Raji (cell line): Measurements from ENCODE around the gene UNK.

Source experiments
- POLR2A ChIP-seq: IDR thresholded peaks from 2 replicates; pipeline ENCODE4 v1.6.1; 2011; ENCODE audit warnings: low read depth, low read length, control low read depth; ENCODE audit not compliant: insufficient read depth

Gene UNK

DNA sequence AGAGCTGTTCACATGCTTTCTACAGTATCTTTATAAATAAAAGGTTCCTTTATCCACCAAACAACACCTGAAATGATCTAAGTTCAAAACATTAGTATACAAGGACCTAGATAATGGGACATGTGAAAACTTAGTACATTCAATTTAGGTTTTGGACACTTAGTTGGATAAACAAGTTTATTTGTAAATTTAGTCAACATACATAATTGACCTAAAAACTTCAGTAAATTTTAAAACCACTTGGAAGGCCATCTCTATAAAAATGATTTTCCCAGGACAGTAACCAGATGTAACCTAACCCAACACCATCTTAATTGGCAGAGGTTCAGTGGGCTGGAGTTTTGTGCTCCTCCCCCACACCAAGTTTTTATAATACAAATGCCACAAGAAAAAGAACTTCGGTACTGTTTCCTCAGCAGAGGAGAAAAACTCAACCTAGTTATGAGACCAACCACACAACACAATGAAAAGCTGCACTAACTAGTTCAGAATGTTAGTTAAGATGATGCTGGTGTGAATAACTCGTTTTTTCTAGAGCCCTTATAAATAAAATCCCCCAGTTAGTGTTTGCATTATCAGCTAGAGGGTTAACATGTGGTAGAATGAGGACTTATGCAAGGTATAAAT lies 7.2 kb upstream of the UNK start:
- TF ChIP-seq POLR2A: no peak

DNA sequence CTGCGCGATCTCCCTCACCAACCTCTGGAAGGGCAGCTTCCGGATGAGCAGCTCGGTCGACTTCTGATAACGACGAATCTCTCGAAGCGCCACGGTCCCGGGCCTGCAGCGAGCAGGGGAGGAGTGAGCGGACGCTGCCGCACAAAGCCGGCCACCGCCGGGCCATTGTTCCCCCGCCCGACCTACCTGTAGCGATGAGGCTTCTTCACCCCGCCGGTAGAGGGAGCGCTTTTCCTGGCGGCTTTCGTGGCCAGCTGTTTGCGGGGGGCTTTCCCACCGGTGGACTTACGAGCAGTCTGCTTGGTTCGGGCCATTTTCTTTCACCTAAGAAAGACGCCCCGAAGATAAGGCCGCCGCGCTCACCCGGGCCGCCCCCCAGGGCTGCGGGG lies 5.8 kb upstream of the UNK start:
- no peak for TF ChIP-seq POLR2A

DNA sequence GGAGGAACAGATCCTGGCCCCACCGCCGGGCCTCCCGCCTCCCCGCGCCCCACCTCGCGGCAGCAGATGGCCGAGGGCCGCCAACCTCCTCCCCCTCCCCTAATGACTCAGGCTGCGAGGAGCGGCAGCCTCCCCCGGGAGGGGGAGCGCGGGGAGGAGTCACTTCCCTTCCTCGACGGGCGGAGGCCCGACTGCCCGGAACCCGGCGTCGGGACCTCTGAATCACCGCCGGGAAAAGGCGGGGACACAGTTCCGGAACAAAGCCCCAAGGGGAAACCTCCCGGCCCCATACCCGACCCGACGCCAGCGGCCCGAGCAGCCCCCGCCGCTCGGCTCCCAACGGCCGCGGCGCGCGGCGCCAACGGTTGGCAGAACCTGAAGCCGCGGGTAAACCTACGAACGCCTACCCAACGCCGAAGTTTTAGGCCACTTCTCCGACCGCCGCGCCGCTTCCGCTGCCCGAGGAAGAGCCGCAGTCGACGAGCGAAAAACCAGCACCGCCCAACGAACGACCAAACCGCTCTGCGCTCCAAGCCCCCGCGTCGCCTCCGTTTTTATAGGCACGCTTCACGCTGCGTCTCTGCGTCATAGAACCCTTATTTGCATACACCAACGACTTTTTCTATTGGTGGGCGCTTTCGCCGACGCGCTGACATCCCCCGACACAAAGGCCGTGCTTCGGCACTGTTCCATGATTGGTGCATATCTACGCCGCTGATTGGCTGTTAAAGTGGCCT lies 5.2 kb upstream of the UNK start:
- TF ChIP-seq POLR2A: peak; percentile 100

DNA sequence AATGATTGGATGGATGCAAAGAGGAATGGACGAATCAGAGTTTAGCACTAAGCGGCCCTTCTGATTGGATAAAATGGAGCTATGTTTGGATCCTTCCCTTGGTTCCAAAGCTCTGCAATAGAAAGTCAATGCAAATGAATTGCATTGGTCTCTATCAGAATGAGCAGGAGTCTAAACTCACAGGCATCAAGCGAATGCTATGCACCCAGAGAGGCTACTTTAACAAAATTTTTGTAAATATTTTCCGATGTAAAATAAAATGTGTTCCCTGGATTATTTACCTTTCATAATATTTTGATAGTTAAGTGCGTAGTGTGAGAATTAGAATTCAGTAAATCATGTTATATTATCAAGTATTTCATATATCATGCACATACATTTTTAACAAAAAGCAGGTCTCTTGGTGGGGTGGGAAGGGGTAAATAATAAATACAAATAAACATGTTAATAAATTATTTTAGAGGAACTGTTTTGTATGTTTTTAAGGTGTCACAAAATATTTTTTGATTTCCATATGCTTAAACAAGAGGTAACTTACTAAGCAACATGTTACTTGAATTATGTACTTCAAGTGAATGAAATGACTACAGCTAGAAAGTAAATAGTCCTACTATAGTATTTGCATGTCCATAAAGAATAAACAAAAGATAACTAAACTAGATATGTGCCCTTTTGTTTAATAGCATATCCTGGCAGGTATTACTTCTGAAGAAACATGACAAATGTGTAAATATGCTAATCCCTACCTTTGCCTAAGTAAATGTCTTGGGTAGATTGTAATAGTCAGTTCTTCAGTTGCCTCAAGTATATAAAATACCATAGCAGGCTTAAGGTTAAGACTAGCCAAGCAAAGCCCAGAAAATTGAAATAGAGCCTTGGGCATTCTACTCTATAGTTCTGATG lies 4.4 kb upstream of the UNK start:
- no peak for TF ChIP-seq POLR2A

DNA sequence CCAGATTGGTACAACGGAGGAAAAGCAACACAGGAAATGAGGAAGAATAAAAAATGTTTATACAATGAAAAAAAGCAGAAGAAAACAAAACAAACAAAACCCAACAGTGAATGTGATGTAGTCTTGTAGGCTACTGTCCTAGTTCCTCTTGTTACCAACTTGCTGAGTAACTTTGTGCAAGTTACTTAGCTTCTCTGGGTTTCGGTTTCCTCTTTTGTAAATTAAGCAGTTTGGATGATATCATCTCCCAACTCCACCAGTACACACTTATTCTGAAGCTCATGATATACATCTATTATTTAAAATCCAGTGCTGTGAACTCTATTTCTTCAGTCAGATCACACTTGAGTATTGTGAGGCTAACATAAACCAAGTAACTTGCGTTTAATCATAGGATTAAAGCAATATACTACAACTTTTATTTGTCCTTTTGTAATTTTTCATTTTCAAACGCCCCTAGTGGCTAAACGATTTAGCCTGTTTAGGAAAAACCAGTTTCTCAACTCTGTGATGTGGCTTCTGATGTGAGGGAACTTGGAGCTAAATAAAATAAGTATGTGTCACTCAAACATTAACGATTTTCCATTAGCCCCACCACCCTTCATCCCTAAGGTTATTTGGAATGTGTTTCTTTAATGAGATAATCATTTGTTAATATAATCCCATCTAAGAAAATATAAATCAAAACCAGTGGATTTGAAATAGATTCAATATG lies 1.4 kb upstream of the UNK start:
- TF ChIP-seq POLR2A: peak; percentile 53

DNA sequence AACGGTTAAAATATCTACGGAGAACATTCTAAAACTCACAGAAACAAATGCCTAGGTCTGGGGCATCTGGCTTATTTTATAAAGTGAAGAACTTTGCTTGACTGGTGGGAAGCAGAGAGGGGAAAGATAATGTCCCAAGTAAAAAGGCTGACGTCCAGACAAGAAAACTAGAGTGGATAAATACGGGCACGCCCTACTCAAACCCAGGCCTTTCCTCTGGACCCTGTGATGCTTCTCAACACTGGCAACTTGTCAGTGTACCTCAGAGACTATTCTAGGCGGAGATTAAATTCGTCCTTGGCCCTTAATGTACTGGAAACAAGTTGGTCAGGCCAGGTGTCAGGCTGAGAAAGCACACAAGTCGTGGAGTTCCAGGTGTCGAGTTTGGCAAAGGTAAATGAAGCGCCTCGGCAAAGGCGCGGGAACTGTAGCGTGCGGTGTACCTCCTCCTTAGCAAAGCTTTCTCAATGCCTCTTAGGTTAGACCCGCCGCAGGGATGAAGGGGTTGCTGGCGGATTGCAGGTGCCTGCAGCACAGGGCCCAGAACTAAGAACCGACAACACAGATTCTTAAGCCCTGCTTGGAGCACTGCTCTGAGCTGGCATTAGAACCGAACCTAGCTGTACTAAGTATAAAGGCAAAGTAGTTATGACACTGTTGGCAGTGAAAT lies 668 bp upstream of the UNK start:
- no peak for TF ChIP-seq POLR2A

DNA sequence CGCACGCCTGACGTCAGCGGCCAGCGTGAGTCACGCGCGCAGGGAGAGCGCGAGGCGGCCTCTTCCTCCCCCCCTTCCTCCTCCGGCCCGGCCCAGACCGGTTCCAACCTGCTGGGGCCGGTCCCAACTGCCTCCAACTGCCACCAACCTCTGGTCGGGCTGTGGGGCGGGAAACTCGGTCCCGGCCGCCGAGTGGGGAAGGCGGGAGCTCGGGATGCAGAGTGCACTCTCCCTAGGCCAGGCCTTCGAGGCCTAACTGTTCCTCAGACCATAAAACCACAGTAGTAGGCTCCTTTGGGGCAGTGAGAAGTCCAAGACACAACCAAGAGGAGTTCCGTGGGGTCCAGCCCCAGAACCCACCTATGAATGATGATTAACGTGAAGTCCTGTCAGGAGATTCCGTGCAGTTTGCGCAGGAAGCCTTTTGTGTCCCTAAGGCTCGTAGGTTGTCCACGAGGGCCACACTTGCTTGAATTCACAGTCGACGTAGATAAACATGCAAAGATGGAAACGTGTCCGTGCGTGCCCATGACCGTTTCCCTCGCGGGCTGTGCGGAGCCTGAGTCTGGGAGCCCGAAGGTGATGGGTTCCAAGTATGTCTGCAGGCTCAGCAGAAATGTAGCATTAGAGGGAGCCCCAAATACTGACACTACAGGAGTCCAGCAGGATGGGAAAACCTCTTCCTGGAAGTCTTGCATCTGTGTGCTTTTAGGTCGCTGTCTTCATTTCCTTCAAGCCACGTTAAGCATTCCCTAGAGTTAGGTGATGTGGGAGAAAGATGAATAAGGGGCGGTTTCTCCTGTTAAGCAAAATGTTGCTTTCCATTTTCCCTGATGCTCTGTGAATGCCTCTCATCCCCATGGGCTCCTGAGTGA lies 647 bp downstream of the UNK start:
- peak; percentile 70 for TF ChIP-seq POLR2A

DNA sequence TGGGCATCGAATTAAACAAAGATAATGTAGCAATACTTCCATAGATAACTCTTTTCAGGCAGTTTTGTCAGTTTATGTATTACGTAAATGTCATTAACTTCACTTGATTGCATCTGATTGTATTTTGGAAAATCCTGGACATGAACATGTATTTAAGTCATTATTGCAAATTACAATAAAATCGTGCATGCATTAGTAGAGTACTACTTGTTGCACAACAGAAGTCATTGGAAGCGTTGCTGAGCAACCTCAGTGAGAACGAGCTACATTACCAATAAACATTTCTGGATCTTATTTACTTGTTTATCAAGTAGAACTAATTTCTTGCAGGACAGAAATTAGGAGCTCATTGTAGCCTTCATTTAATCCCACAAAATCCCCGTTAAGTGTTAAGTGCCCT lies 6.6 kb downstream of the UNK start:
- no peak for TF ChIP-seq POLR2A

DNA sequence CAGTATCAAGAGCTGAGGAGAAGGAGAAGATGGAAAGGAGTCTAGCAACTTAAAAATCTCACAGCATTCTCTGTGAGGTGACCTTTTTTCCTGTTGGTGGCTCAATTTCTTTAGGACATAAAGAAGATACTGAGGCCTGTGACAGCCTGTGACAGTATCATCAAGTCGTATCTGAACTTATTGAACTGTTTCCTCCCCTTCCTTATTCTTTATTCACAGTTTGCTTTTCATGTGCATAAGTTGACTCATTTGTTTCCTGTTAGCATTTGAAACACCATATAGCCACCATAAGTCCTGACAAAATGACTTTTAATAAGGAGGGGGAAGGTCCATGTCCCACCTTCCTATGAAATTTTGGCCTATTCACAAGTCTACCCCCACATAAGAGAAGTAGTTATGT lies 8.9 kb downstream of the UNK start:
- TF ChIP-seq POLR2A: no peak

DNA sequence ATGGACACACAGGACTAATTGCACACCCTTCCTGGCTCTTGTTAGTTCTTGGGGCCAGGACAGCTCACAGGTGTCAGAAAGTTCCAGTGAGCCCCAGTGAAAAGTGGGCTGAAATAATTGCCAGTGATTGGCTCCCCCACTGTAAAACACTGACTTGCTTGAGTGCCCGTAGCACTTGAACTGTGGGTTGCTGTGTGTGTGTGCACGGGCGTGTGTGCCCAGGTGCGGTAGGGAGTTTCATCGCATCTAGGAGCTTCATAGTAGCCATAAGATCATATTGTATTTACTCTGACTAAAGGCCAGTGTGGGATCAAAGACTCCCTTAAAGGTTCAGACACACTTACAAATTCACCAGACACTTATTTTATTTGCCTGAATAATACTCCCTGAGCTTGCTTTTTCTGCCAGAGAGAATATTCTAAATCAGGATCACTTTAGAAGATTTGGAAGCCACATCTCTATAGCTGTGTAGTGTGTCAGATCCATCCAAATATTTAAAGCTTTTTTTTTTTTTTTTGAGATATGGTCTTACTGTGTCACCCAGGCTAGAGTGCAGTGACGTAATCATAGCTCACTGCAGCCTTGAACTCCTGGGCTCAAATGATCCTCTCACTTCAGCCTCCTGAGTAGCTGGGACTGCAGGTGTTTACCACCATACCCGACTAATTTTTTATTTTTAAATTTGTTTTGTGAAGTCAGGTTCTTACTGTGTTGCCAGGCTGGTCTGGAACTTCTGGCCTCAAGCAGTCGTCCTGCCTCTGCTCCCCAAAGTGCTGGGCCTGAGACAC lies 11.4 kb downstream of the UNK start:
- TF ChIP-seq POLR2A: no peak

DNA sequence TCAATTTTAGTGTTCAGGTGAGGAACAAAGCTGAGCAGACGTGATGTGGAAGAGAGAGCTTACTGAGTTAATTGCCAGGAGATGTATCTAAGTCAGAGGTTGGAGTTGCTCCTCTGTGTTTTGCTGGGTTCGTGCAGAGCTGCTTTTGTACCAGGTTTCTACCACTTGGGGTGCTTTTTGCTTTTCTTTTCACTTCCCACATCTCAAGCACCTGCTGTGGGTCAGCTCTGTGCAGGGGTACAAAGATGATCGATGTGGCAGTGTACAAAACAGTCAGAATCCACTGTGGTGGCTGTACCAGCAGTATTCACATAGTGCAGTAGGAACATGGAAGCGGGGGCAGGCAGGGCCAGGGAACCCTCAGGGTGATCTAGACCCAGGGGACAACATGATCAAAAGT lies 14.8 kb downstream of the UNK start:
- TF ChIP-seq POLR2A: no peak

DNA sequence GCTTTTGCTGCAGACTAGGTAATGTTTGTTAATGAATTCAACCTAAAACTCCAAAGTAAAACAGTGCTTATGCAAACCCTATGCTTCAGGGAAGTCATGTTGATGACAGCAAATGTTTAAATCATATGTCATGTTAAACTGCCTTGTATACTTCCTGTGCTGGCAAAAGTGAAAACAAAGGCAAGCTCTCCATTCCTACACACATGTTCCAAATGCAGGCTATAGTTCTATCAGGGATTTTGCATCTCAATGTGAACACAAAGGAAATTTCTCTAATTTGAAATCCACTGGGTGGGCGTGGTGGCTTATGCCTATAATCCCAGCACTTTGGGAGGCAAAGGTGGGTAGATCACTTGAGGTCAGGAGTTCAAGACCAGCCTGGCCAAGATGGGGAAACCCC lies 19.3 kb downstream of the UNK start:
- no peak for TF ChIP-seq POLR2A
